H54 (cell line): Measurements from ENCODE around the gene SLC38A10.

Experiments used
- DNase-seq: peaks from one replicate; pipeline ENCODE4 v3.0.0; 2011; ENCODE audit warnings: low spot score, mixed read lengths; ENCODE audit not compliant: insufficient read length
- FAIRE-seq: peaks from 3 replicates; lab custom pipeline; 2011; peaks lifted over from hg19 to GRCh38; lab: Jason Lieb, UNC
- POLR2A ChIP-seq: IDR thresholded peaks from 2 replicates; pipeline ENCODE4 v1.6.1; 2011; ENCODE audit warnings: low read depth, mild to moderate bottlenecking, low read length

The SLC38A10 gene

DNA sequence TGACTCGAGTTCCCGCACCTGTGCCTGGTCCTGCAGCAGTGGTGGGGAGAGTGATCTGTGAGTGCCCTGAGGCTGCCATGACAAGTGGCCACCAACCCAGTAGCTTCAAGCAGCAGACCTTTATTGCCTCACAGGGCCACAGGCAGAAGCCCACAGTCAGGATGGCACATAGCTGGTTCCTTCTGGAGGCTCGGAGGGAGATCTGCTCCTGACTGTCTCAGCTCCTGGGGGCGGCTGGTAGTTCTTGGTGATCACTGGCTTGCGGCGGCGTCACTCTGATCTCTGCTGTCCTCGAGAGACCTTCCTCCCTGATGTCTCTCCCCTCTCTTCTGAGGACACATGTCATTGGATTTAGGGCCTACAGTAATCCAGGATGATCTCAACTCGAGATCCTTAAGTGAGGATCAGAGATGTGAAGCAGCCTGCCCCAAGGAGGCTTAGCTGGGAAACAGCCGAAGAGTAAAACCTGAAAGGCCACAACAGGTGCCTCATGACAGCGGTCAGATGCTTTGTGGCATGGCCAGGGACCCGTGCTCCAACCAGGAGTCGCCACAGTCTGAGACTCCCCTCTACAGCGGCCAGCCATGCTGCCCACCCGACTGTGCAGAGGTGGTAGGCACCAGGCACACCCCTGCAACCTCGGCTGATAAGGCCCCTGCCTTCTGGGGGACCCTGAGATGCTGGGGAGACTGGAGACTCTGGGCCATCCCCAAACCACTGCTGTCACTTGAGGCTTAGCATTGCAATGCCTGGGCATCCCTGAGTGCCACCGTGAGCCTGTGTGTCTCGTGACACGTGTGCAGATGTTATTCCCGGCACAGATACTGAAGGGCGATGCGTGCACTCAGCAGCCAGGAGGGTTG lies 30.0 kb upstream of the SLC38A10 start:
- no peak for TF ChIP-seq POLR2A
- FAIRE-seq (no peak), DNase-seq (no peak)

GRCh38 chr17:81324177-81324850 lies 29.2 kb upstream of the SLC38A10 start:
- FAIRE-seq (no peak), DNase-seq (no peak)
- TF ChIP-seq POLR2A: no peak

GRCh38 chr17:81323411-81323868 lies 28.3 kb upstream of the SLC38A10 start:
- FAIRE-seq (no peak), DNase-seq (no peak)
- TF ChIP-seq POLR2A: no peak

- DNase-seq: no peak
- TF ChIP-seq POLR2A: no peak
- no peak for FAIRE-seq
Measured at GRCh38 chr17:81323083-81323369, 27.9 kb upstream of the SLC38A10 start.

DNA sequence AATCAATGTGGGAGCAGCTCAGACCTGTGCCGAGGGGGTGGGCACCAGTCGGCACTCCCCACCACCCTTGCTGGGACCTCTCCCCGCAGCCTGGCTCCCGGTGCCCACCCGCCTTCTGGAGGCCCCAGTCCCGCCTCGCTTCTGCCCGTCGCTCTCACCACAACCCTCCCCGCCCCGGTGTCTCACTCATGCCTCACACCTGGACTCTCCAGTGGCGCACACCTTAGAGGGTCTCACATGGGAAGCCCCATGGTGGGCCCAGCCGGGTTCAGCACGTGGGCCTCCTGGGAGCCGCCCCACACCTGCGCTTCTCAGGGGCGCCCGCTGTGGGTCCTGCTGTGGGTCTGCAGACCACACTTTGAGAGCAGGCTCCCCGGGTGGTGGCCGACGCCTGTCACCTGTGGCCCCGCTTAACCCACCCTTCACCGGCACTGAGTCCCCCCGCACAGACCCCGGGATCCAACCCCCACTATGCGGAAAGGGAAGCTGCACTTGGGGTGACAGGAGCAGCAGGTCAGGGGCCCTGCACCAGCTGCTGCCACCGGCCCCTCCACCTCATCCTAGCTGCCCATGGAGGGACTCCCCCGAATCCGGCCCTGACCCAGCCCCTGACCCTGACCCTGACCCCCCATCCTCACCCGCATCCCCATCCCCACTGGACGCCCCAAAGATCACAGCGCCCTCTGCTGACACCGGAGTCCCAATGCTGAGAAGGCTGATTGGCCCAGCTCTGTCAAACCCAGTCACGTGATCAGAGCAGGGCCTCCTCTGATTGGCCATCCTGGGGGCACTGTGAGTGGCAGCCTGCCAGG lies 27.4 kb upstream of the SLC38A10 start:
- peak; percentile 83 for DNase-seq
- TF ChIP-seq POLR2A: no peak
- no peak for FAIRE-seq

DNA sequence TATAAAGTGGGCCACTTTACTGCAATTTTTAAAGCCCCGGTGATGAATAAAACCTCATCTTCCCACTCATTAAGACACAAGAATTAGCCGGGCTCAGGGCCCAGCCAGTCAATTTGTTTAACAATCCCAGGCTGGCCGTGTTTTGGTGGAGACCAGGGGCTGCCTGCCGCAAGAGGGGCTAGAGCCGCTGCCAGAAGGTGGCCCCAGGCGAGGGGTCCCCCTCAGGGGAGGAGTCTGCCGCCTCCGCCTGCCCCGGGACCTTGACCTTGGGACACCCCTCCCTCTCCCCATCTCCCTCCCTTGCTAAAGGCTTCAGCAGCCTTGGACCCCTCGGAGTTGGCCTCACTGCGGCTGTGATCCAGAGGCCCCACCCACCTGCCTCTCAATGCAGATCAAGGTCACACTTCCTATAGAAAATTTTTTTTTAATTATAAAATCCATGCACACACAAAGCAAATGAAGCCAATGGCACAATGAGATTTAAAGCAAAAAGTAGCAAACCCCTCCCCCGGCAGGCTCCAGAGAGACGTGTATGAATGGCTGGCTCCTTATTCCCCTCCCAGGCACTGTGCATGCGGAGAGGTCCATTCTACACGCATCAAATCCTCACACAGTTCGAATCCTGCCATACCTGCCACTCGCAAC lies 23.0 kb upstream of the SLC38A10 start:
- TF ChIP-seq POLR2A: no peak
- DNase-seq (no peak), FAIRE-seq (no peak)

GRCh38 chr17:81317530-81317821 lies 22.4 kb upstream of the SLC38A10 start:
- no peak for DNase-seq
- no peak for TF ChIP-seq POLR2A
- FAIRE-seq: no peak

- FAIRE-seq (no peak), DNase-seq (no peak)
- TF ChIP-seq POLR2A: no peak
Measured at GRCh38 chr17:81315885-81316391, 20.8 kb upstream of the SLC38A10 start.

- DNase-seq: no peak
- FAIRE-seq: no peak
- no peak for TF ChIP-seq POLR2A
Measured at GRCh38 chr17:81315129-81315884, 20.2 kb upstream of the SLC38A10 start.

DNA sequence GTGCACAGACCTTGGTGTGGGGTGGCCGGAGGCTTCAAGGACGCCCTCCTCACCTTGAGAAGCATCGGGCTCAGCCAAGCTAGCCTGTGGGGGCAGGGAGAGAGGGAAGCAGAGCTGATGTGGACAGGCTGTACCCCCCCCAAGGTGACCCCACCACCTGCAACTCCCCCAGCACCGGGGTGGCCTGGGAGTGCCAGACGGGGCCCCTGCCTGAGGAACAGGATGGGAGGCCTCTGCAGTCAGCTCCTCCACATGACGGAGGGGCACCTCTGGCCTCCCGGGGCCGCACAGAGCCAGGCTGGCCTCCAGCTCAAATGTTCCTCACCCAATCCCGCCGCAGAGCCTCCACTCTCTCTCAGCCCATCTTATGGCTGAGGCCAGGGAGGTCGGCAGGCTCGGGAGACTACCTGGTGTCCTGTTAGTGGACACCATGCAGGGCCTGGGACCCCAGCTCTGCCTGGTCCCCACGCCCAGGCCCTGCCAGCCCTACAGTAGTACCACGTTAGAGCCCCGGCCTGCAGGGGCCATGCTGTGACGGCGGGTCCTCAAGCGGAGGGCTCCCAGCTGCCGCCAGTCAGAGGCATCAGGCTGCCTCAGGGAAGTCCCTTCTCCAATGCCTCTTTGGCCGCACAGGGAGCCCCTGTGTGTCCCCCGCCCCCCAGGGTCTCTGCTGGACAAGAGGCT lies 19.4 kb upstream of the SLC38A10 start:
- no peak for DNase-seq
- FAIRE-seq: no peak
- no peak for TF ChIP-seq POLR2A

DNA sequence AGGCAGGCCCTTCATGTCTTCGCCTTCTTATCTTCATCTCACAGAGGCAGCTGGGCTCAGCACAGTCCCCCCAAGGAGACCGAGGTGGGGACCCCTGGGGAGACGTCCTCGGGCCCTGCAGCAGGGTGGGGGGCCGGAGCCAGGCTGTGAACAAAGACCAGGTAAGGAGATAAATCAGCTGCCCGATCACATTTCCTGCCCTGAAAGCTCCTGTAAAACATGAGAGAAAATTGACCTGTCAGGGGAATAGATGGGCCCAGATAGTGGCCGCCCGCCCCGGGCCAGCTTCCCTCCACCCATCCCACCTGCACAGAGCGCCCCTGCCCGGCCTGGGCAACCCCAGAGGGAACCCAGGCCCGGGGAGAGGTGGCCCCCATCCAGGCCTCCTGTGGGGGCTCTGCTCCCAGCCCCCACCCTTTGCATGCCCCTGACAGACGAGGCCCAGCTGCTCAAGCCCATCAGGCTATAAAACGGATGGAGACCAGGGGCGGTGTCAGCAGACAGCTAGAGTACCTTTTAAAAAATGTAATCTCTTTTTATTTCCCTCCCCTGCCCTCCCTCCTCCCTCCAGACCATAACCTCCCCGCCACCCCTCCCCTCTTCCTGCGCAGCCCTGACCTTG lies 18.8 kb upstream of the SLC38A10 start:
- no peak for FAIRE-seq
- no peak for TF ChIP-seq POLR2A
- no peak for DNase-seq
